Amniotic stem cell (primary cell): ENCODE measurements around the gene ACTBL2.
A peak's percentile ranks its signal among the peaks of the same experiment; 100 is the strongest.
"Not testable (repeated sequence)": the region's sequence is repeated elsewhere in the genome, so short reads cannot be mapped to it uniquely, and the experiment has no call there.

Experiments used
- DNase-seq: peaks from one replicate; lab custom pipeline; 2025; lab: John Stamatoyannopoulos, UW

The ACTBL2 gene

GRCh38 chr5:57494104-57495098 lies 11.8 kb upstream of the ACTBL2 start:
- peak; percentile 96 for DNase-seq

- DNase-seq = no peak
Observed at GRCh38 chr5:57493034-57493433, 10.4 kb upstream of the ACTBL2 start.

GRCh38 chr5:57492632-57493031 lies 10.0 kb upstream of the ACTBL2 start:
- DNase-seq = no peak

GRCh38 chr5:57491369-57491965 lies 8.9 kb upstream of the ACTBL2 start:
- no peak for DNase-seq

- no peak for DNase-seq
Observed at GRCh38 chr5:57488215-57488955, 5.8 kb upstream of the ACTBL2 start.

GRCh38 chr5:57486027-57486602 lies 3.5 kb upstream of the ACTBL2 start:
- DNase-seq = no peak

GRCh38 chr5:57478826-57479225 lies 3.8 kb downstream of the ACTBL2 start:
- DNase-seq = no peak

- no peak for DNase-seq
Observed at GRCh38 chr5:57476601-57477056, 6.0 kb downstream of the ACTBL2 start.

GRCh38 chr5:57470339-57470738 lies 12.3 kb downstream of the ACTBL2 start:
- no peak for DNase-seq

- DNase-seq = no peak
Observed at GRCh38 chr5:57468481-57469163, 14.0 kb downstream of the ACTBL2 start.

- no peak for DNase-seq
Observed at GRCh38 chr5:57466544-57466943, 16.1 kb downstream of the ACTBL2 start.

GRCh38 chr5:57460056-57460455 lies 22.6 kb downstream of the ACTBL2 start:
- DNase-seq = not testable (repeated sequence)

- DNase-seq = no peak
Observed at GRCh38 chr5:57458443-57458842, 24.2 kb downstream of the ACTBL2 start.

GRCh38 chr5:57456531-57457135 lies 26.0 kb downstream of the ACTBL2 start:
- DNase-seq = no peak

GRCh38 chr5:57455511-57456455 lies 26.8 kb downstream of the ACTBL2 start:
- no peak for DNase-seq

GRCh38 chr5:57454896-57455295 lies 27.7 kb downstream of the ACTBL2 start:
- DNase-seq = no peak

GRCh38 chr5:57453728-57454127 lies 28.9 kb downstream of the ACTBL2 start:
- DNase-seq = no peak

- DNase-seq = no peak
Observed at GRCh38 chr5:57452885-57453284, 29.7 kb downstream of the ACTBL2 start.

- no peak for DNase-seq
Observed at GRCh38 chr5:57450991-57451876, 31.4 kb downstream of the ACTBL2 start.
